Panc1 (cell line): ENCODE results near the gene MPZL1. TPM values are rescaled to one million over a fixed set of nuclear protein-coding genes. Genes with fewer than 3 reads are reported as not detected.

ENCODE experiments used
- ATAC-seq: fragments of 200-7000 bp; cut with Tn5 transposase; 2 replicates; pipeline ENCODE4 v1.9.1; 2020; ENCODE audit warnings: mild to moderate bottlenecking, moderate library complexity
- BruUV-seq: library from RNA; stranded (reverse); fragments of 400-500 nt; replicated peaks from 2 replicates; lab custom pipeline; 2021; lab: Mats Ljungman, UMichigan
- CTCF ChIA-PET: fragments of 300-600 bp; sonication (Branson Sonifier 250); formaldehyde crosslinking; loops from one replicate; lab custom pipeline; 2022; ENCODE audit warnings: antibody characterized with exemption; lab: Charles Lee
- POLR2A ChIA-PET: fragments of 300-600 bp; sonication (Branson Sonifier 250); formaldehyde crosslinking; loops from one replicate; lab custom pipeline; 2022; ENCODE audit warnings: antibody characterized with exemption; lab: Charles Lee
- DNase-seq: peaks from one replicate; pipeline ENCODE4 v3.0.0-alpha.2; 2010; ENCODE audit warnings: low read depth, low spot score
- H3K27ac ChIP-seq: 2 replicates; pipeline ENCODE4 v1.5.1; 2011; ENCODE audit warnings: mild to moderate bottlenecking, low read length, inconsistent platforms
- H3K27me3 ChIP-seq: fragments of 200-500 bp; sonication (Bioruptor generic); 2 replicates; pipeline ENCODE4 v1.6.0; 2014; ENCODE audit warnings: low read length, inconsistent platforms; ENCODE audit not compliant: control insufficient read depth, insufficient read depth
- H3K36me3 ChIP-seq: fragments of 200-500 bp; sonication (Bioruptor generic); 2 replicates; pipeline ENCODE4 v1.5.1; 2014; ENCODE audit warnings: inconsistent platforms, mild to moderate bottlenecking, low read length, moderate library complexity; ENCODE audit not compliant: control insufficient read depth, insufficient read depth
- H3K4me1 ChIP-seq: 2 replicates; pipeline ENCODE4 v1.5.1; 2011; ENCODE audit warnings: inconsistent platforms, mild to moderate bottlenecking, low read length, moderate library complexity; ENCODE audit not compliant: control insufficient read depth, insufficient read depth
- H3K4me3 ChIP-seq, 2 experiments: 2 replicates each; pipeline ENCODE4 v1.5.1; 2011 to 2012; ENCODE audit warnings: low read depth in 2 of 2, low read length in 2 of 2, mild to moderate bottlenecking in 2 of 2, inconsistent platforms in 1 of 2, moderate library complexity in 1 of 2
- H3K9me3 ChIP-seq: fragments of 200-500 bp; sonication (Bioruptor generic); 2 replicates; pipeline ENCODE4 v1.5.1; 2014; ENCODE audit warnings: low read depth, mild to moderate bottlenecking, inconsistent platforms, low read length, moderate library complexity; ENCODE audit not compliant: control insufficient read depth, insufficient read depth
- POLR2AphosphoS5 ChIP-seq: IDR thresholded peaks from 2 replicates; pipeline ENCODE4 v1.6.1; 2012; ENCODE audit warnings: mild to moderate bottlenecking, low read depth, low read length, moderate library complexity
- SIN3A ChIP-seq: IDR thresholded peaks from 2 replicates; pipeline ENCODE4 v1.6.1; 2012; ENCODE audit warnings: low read depth, mild to moderate bottlenecking, low read length, moderate library complexity, borderline replicate concordance; ENCODE audit not compliant: insufficient read depth
- TCF7L2 ChIP-seq: IDR thresholded peaks from 2 replicates; pipeline ENCODE4 v1.6.1; 2011; ENCODE audit warnings: mild to moderate bottlenecking, low read depth, low read length, inconsistent platforms
- in situ Hi-C: cut with HindIII; loops from 2 replicates; pipeline ENCODE4 v1.10.0; 2016; ENCODE audit warnings: low sequenced_read_pairs, low pct_unique_long_range_greater_than_20kb
- intact Hi-C: fragments of 100-400 bp; cut with micrococcal nuclease; formaldehyde crosslinking; loops from one replicate; pipeline ENCODE4 v1.10.0; 2022; ENCODE audit not compliant: unreplicated experiment
- total RNA-seq: library from RNA; stranded (reverse); gene quantifications from one replicate; pipeline ENCODE4 v1.2.1, GENCODE V29; 2021; ENCODE audit not compliant: unreplicated experiment
- TF ChIP-seq, protein P1 (sequence below): fragments of 450-650 bp; IDR thresholded peaks from 2 replicates; pipeline ENCODE4 v1.5.1; 2017; ENCODE audit warnings: mild to moderate bottlenecking
- TF ChIP-seq, protein P2 (sequence below), 2 experiments: IDR thresholded peaks; 2 replicates each; pipeline ENCODE4 v1.6.1; 2011 to 2012; ENCODE audit warnings: low read depth in 2 of 2, control low read depth in 1 of 2, low read length in 1 of 2, mild to moderate bottlenecking in 1 of 2, moderate library complexity in 1 of 2; ENCODE audit not compliant: insufficient read depth in 1 of 2

MPZL1 gene
- total RNA-seq, 1 experiment from 2014 or later = 72.0 TPM

DNA sequence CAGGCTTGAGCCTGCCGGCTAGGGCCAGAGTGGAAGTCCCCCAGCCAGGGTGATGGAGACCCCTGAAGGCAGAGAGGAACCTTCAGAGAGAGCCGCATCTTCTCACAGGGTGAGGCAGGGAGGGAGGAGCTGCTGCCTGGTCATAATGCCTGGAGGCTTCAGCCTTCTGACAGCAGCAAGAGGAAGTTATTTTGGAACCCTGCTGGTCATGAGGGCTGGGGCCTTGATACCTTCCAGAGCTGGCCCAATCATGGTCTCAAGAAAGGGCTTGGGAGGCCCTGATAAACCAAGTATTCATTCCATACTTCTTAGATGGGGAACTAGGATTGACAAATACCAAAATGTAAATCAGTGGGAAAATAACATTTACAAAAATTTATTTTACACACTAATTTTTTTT lies 26.6 kb upstream of the MPZL1 start:
- no TSS peak for BruUV-seq
- ATAC-seq = no peak
- no peak for DNase-seq
- POLR2A ChIA-PET = interaction anchor here (0.7 kb wide), 1 partner anchor 187 kb away, joined by 10 read pairs; no protein-coding TSS in a partner anchor
- H3K36me3 ChIP-seq = no peaks in the 10 kb centered on the region
- TF ChIP-seq POLR2AphosphoS5 (no peak), TCF7L2 (no peak), SIN3A (no peak)
- TF ChIP-seq, protein P1, sequence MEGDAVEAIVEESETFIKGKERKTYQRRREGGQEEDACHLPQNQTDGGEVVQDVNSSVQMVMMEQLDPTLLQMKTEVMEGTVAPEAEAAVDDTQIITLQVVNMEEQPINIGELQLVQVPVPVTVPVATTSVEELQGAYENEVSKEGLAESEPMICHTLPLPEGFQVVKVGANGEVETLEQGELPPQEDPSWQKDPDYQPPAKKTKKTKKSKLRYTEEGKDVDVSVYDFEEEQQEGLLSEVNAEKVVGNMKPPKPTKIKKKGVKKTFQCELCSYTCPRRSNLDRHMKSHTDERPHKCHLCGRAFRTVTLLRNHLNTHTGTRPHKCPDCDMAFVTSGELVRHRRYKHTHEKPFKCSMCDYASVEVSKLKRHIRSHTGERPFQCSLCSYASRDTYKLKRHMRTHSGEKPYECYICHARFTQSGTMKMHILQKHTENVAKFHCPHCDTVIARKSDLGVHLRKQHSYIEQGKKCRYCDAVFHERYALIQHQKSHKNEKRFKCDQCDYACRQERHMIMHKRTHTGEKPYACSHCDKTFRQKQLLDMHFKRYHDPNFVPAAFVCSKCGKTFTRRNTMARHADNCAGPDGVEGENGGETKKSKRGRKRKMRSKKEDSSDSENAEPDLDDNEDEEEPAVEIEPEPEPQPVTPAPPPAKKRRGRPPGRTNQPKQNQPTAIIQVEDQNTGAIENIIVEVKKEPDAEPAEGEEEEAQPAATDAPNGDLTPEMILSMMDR = no peak
- TF ChIP-seq, protein P2, sequence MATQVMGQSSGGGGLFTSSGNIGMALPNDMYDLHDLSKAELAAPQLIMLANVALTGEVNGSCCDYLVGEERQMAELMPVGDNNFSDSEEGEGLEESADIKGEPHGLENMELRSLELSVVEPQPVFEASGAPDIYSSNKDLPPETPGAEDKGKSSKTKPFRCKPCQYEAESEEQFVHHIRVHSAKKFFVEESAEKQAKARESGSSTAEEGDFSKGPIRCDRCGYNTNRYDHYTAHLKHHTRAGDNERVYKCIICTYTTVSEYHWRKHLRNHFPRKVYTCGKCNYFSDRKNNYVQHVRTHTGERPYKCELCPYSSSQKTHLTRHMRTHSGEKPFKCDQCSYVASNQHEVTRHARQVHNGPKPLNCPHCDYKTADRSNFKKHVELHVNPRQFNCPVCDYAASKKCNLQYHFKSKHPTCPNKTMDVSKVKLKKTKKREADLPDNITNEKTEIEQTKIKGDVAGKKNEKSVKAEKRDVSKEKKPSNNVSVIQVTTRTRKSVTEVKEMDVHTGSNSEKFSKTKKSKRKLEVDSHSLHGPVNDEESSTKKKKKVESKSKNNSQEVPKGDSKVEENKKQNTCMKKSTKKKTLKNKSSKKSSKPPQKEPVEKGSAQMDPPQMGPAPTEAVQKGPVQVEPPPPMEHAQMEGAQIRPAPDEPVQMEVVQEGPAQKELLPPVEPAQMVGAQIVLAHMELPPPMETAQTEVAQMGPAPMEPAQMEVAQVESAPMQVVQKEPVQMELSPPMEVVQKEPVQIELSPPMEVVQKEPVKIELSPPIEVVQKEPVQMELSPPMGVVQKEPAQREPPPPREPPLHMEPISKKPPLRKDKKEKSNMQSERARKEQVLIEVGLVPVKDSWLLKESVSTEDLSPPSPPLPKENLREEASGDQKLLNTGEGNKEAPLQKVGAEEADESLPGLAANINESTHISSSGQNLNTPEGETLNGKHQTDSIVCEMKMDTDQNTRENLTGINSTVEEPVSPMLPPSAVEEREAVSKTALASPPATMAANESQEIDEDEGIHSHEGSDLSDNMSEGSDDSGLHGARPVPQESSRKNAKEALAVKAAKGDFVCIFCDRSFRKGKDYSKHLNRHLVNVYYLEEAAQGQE (IDR thresholded peaks at IDR 0.05; ENCODE audit: insufficient read depth in 1 of 2, low read depth in 2 of 2, low read length in 1 of 2) = no peak
- H3K9me3 ChIP-seq = no peaks in the 10 kb centered on the region
- CTCF ChIA-PET = interaction anchor here (1.1 kb wide), 1 partner anchor 475 kb away, joined by 5 read pairs; the partner anchor contains the start of gene POU2F1
- intact Hi-C loops (no loop called here), in situ Hi-C loops (no loop called here)
- no peak overlapping the region for H3K27ac ChIP-seq
- H3K4me3 ChIP-seq = no peak overlapping the region
- H3K4me1 ChIP-seq = no peaks in the 10 kb centered on the region; the same call in 1 of the 2 replicates
- H3K27me3 ChIP-seq = no peaks in the 10 kb centered on the region

DNA sequence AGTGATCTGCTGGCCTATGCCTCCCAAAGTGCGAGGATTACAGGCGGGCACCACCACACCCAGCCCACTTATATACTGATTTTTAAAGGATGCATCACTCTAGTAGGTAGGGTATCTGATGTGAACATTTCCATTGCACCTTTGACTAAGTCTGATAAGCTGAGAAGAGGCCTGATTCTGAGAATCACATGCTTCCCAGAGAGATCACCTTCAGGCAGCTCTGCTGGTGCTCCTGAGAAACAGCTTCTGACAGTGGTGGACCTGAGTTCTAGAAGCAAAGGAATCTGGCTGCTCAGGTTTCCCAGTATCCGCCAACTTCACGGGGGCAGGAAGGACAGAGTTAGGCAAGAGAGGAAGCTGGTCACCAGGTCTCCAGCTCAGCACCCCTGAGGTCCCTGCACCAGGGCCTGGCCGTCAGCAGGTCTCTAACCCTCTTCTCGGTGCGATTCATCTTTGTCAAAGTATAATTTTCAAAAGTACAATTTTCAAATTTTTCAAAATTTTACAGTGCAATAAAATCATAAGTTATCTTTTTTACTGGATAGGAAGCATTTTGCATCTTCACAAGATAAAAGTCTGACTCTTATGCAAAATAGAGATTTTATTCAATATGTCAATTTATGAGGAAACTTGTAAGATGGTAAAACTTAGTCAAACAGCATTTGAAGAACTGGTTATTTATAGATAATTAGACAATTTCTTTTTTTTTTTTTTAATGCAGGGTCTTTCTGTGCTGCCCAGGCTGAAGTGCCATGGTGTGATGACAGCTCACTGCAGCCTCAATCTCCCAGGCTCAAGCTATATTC lies 25.8 kb upstream of the MPZL1 start:
- ChIA-PET POLR2A (interaction anchor here (0.6 to 0.7 kb wide), 2 partner anchors 25 to 188 kb away, joined by 3 to 10 read pairs; no protein-coding TSS in a partner anchor), CTCF (interaction anchor here (1.1 kb wide), 1 partner anchor 476 kb away, joined by 5 read pairs; the partner anchor contains the start of gene POU2F1)
- no peak for DNase-seq
- intact Hi-C loops (no loop called here), in situ Hi-C loops (no loop called here)
- Histone ChIP-seq H3K36me3 (no peaks in the 10 kb centered on the region), H3K27ac (no peak overlapping the region), H3K27me3 (no peaks in the 10 kb centered on the region), H3K9me3 (no peaks in the 10 kb centered on the region), H3K4me1 (no peaks in the 10 kb centered on the region; the same call in 1 of the 2 replicates), H3K4me3 (no peak overlapping the region)
- no peak for ATAC-seq
- no TSS peak for BruUV-seq
- TF ChIP-seq TCF7L2 = no peak
- TF ChIP-seq, protein P1 = no peak
